PFSK-1 (cell line): ENCODE measurements around the gene CTNNA3.

ENCODE experiments used
- FOXP2 ChIP-seq: optimal IDR thresholded peaks from 2 replicates; pipeline ENCODE3; 2011; ENCODE audit warnings: borderline replicate concordance, control low read depth, inconsistent platforms; ENCODE audit not compliant: insufficient read depth; ENCODE audit errors: extremely low read length, extremely low read depth
- POLR2AphosphoS5 ChIP-seq: IDR thresholded peaks from 2 replicates; pipeline ENCODE4 v1.6.1; 2012; ENCODE audit warnings: low read depth, mild to moderate bottlenecking, control low read depth, low read length, moderate library complexity
- REST ChIP-seq, 2 experiments: IDR thresholded peaks; 2 replicates each; pipeline versions ENCODE4 v1.6.1 to v1.8.0; 2011 to 2012; ENCODE audit warnings: low read depth in 2 of 2, low read length in 2 of 2, control low read depth in 1 of 2, inconsistent platforms in 1 of 2, mild to moderate bottlenecking in 1 of 2, moderate library complexity in 1 of 2; ENCODE audit not compliant: insufficient read depth in 1 of 2
- SIN3A ChIP-seq: IDR thresholded peaks from 2 replicates; pipeline ENCODE4 v1.6.1; 2012; ENCODE audit warnings: mild to moderate bottlenecking, low read length, moderate library complexity, borderline replicate concordance; ENCODE audit not compliant: insufficient read depth
- TAF1 ChIP-seq: IDR thresholded peaks from 2 replicates; pipeline ENCODE4 v1.6.1; 2012; ENCODE audit warnings: low read length, control low read depth, borderline replicate concordance; ENCODE audit not compliant: insufficient read depth

The CTNNA3 gene

DNA sequence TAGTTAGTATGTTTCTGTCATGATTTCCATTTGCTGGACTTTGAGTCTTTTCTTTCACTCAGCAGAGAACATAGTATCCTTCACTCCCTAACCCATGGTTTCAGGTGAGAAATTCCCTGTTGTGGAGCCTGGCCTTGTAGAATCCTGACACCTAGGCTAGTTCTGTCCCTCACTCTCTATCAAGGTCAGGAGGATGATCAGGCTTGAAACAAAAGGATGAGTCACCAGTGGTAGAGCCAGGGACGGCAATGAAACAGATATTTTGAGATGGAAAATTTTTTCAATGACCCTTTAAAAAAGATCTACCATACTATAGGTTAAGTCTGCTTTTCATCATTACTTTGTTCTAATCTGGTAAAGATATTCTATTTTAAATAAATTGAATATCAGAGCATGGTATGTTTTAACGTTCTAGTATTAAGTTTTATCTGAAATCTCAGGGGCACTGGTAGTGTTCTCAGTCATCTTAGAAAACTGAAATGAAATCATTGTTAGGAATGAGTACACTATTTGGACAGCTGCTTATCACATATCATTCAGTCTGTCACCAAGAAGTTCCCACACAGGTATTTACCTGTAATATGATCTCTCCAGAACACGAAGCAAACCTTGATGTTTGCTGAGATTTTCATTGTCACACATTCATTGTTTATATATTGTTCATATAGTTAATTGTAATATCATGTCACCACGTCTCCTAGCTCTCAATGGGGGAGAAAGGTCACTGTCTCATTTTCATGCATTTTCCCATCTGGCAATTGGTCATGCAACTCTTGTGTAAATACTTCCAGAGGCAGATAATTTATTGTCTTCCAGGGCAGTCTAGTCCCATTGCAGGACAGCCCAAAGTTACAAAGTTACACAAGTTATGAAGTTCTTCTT is 1070.0 kb downstream of the CTNNA3 start:
- no peak for TF ChIP-seq SIN3A
- no peak for TF ChIP-seq TAF1
- no peak for TF ChIP-seq FOXP2
- no peak for TF ChIP-seq REST (IDR thresholded peaks at IDR 0.05; ENCODE audit: insufficient read depth in 1 of 2, low read depth in 2 of 2, low read length in 2 of 2)
- TF ChIP-seq POLR2AphosphoS5: no peak

DNA sequence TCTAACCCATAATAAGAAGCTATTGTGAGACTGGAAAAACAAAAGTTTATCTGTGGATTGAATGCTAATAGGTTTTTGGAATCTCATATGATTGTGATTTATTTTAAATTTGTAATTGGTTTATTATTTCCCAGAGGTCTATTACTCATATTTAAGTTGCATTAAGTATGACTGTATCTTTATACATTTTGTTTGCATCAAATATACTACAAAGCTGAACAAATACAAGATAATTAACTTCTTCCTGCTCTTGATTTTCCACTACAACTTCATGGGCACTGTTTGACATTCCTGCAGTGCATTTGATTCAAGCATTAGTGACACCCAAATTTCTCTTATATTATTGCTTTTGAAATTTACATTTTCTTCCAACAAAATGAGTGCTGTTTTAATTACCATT is 1073.9 kb downstream of the CTNNA3 start:
- TF ChIP-seq FOXP2: no peak

DNA sequence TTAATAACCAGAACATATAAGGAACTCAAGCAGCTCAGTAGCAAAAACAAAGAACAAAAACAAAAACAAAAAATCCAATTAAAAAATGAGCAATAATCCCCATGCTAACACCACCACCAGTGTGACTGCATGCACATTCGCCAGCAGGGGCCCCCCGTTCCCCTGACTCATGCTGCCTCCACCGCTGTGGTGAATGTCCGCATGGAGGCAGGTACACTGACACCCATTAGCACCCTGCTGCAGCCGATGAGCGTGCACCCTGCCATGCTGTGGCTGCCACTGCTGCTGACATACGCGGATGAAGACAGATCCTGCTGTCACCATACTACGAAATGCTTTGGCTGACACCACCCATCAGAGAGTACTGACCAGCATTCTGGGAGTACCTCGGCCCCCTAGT is 1091.8 kb downstream of the CTNNA3 start:
- TF ChIP-seq REST (IDR thresholded peaks at IDR 0.05; ENCODE audit: insufficient read depth in 1 of 2, low read depth in 2 of 2, low read length in 2 of 2) (no peak), FOXP2 (no peak), POLR2AphosphoS5 (no peak), SIN3A (no peak), TAF1 (no peak)

DNA sequence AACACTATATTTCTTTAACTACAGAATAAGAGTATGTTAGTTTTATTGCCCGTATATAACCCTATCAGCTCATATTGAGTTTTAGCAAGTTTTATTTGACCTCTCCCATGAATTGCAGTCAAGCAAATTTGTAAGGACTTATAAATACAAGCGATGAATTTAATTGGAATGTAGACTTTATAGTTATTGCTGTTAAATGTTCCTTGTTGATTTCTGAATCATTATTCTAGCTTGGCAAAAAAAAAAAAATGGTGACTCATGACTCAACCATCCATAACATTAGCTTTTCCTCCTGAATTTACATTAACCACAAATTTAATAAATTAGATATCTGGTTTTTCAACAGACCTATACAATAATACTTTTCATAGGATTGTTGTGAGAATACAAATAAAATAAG is 1104.1 kb downstream of the CTNNA3 start:
- TF ChIP-seq SIN3A: no peak
- TF ChIP-seq POLR2AphosphoS5: no peak
- no peak for TF ChIP-seq REST (IDR thresholded peaks at IDR 0.05; ENCODE audit: insufficient read depth in 1 of 2, low read depth in 2 of 2, low read length in 2 of 2)
- TF ChIP-seq FOXP2: no peak
- TF ChIP-seq TAF1: no peak

DNA sequence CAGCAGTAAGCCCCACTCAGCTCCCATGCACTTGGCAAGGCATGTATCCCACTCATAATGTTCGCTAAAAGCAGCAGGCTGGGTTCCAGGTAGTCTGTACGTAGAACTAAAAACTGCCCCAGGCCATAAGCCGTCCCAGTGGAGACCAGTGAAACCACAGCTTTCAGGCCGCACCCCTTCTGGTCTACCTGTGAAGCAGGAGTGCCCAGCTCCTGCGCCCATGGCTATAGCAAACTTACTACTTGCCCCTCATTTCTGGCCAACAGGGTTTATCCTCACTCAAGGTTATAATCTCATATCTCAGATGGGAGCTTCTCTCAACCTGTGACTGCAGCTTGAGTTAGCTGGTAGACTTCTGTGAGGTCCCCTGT is 1108.3 kb downstream of the CTNNA3 start:
- TF ChIP-seq POLR2AphosphoS5 (no peak), TAF1 (no peak), REST (IDR thresholded peaks at IDR 0.05; ENCODE audit: insufficient read depth in 1 of 2, low read depth in 2 of 2, low read length in 2 of 2) (no peak), SIN3A (no peak), FOXP2 (no peak)
